Colonic mucosa (tissue), 4 donors: ENCODE measurements around the gene LEKR1. TPM values are rescaled to one million over a fixed set of nuclear protein-coding genes. Genes with fewer than 3 reads are reported as not detected.

Experiments used
- DNase-seq: peaks from one replicate; pipeline ENCODE4 v3.0.0-alpha.2; 2020
- H3K27ac ChIP-seq: fragments of 200-600 bp; one replicate; pipeline ENCODE4 v1.8.0; 2021
- H3K27me3 ChIP-seq: fragments of 200-600 bp; one replicate; pipeline ENCODE4 v1.8.0; 2021
- H3K36me3 ChIP-seq: fragments of 200-600 bp; one replicate; pipeline ENCODE4 v1.8.0; 2021
- H3K4me1 ChIP-seq: fragments of 200-600 bp; one replicate; pipeline ENCODE4 v1.8.0; 2021; ENCODE audit warnings: mild to moderate bottlenecking
- H3K4me3 ChIP-seq: fragments of 200-600 bp; one replicate; pipeline ENCODE4 v1.8.0; 2021
- H3K9ac ChIP-seq, 2 donors: one replicate each; pipeline ENCODE4 v1.7.0; 2013; ENCODE audit warnings: control low read depth in 2 of 2, low read depth in 2 of 2, low read length in 2 of 2
- H3K9me3 ChIP-seq: fragments of 200-600 bp; one replicate; pipeline ENCODE4 v1.8.0; 2021
- intact Hi-C: fragments of 100-400 bp; cut with DNase I; formaldehyde crosslinking; loops from one replicate; pipeline ENCODE4 v1.14.1; 2022
- total RNA-seq, 2 donors: library from RNA; stranded (reverse); fragmentation: NEBNext Ultra II Directional in 1 of 2; extraction: Animal tissue kit (Norgen Biotek cat#: 25700) in 1 of 2; gene quantifications; one replicate each; pipeline ENCODE4 v1.2.1, GENCODE V29; 2021
- TF ChIP-seq, protein P1 (sequence below): fragments of 200-600 bp; IDR thresholded peaks from one replicate; pipeline ENCODE4 v1.8.0; 2022; ENCODE audit warnings: antibody characterized with exemption, mild to moderate bottlenecking
- donor health status: healthy.
- donor health status: DM: no; HTN: no; CAD: no.
- donor health status: DM: no; HTN: no; CAD: no.

Gene LEKR1
- total RNA-seq, 2 donors from 2014 or later, result 1.6 to 2.0 TPM

DNA sequence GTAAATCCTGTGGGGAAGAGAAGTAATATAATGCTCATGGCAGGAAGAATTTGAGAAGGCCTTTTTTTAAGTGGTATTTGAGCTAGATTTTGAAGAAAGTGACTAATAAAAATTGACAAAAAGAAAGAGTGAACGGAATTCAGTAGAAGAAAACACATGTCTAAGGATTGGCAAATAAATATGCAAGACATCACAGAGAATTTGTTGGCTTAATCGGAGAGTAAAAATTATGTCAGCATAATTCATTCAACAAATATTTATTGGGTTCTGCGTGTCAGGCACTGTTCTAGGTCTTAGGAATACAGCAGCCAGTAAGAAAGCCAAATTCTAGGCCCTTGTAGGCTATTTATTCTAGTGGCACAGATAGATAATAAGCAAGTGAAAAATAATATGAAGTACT lies 33.6 kb upstream of the LEKR1 start:
- TF ChIP-seq, protein P1, sequence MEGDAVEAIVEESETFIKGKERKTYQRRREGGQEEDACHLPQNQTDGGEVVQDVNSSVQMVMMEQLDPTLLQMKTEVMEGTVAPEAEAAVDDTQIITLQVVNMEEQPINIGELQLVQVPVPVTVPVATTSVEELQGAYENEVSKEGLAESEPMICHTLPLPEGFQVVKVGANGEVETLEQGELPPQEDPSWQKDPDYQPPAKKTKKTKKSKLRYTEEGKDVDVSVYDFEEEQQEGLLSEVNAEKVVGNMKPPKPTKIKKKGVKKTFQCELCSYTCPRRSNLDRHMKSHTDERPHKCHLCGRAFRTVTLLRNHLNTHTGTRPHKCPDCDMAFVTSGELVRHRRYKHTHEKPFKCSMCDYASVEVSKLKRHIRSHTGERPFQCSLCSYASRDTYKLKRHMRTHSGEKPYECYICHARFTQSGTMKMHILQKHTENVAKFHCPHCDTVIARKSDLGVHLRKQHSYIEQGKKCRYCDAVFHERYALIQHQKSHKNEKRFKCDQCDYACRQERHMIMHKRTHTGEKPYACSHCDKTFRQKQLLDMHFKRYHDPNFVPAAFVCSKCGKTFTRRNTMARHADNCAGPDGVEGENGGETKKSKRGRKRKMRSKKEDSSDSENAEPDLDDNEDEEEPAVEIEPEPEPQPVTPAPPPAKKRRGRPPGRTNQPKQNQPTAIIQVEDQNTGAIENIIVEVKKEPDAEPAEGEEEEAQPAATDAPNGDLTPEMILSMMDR, result no peak
- Histone ChIP-seq H3K27ac (no peak overlapping the region), H3K4me1 (no peaks in the 10 kb centered on the region), H3K27me3 (no peaks in the 10 kb centered on the region), H3K9me3 (no peaks in the 10 kb centered on the region), H3K4me3 (no peak overlapping the region), H3K9ac (no peak overlapping the region), H3K36me3 (no peaks in the 10 kb centered on the region)
- DNase-seq, result no peak
- intact Hi-C loops, result no loop called here

DNA sequence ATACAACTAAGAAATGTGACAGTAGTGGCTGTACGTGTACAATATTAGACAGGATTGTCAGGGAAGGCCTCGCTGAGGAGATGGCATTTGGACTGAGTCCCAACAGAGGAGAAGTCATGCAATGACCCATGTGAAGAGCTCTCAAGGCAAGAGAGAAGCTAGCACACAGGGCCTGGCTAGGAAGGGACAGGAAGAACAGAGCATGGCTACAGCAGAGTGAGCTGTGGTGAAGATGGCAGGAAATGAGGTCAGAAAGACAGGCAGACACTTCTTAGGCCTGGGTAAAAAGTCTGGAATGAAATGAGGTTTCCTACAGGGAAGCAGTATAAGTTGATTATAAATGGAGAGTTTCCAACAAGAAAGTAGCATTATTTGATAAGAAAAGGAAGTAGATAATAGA lies 33.2 kb upstream of the LEKR1 start:
- no peaks in the 10 kb centered on the region for H3K27me3 ChIP-seq
- TF ChIP-seq, protein P1, result no peak
- no peak overlapping the region for H3K9ac ChIP-seq
- no peaks in the 10 kb centered on the region for H3K4me1 ChIP-seq
- intact Hi-C loops, result no loop called here
- H3K9me3 ChIP-seq, result no peaks in the 10 kb centered on the region
- no peak overlapping the region for H3K4me3 ChIP-seq
- no peaks in the 10 kb centered on the region for H3K36me3 ChIP-seq
- no peak for DNase-seq
- H3K27ac ChIP-seq, result no peak overlapping the region

DNA sequence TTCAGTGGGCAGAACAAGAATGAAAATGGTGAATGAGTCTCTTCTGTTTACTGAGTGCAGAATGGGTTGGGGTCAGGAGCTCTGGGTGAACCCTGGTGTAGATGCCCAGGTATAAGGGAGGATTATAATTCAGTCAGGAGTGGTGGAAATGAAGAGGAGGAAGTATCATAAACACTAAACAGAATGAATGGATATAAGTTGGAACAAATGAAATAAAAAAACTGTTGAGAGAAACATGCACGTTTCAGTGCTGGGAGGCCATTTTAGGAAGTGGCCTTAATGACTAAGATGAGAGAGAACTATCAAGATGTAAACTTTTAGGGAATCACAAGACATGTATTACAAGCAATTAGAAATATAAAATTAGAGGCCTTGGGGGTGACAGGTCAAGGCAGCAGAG lies 32.8 kb upstream of the LEKR1 start:
- no peaks in the 10 kb centered on the region for H3K36me3 ChIP-seq
- H3K4me1 ChIP-seq, result no peaks in the 10 kb centered on the region
- intact Hi-C loops, result no loop called here
- H3K4me3 ChIP-seq, result no peak overlapping the region
- H3K27me3 ChIP-seq, result no peaks in the 10 kb centered on the region
- no peak for DNase-seq
- no peaks in the 10 kb centered on the region for H3K9me3 ChIP-seq
- H3K27ac ChIP-seq, result no peak overlapping the region
- TF ChIP-seq, protein P1, result no peak
- H3K9ac ChIP-seq, result no peak overlapping the region

DNA sequence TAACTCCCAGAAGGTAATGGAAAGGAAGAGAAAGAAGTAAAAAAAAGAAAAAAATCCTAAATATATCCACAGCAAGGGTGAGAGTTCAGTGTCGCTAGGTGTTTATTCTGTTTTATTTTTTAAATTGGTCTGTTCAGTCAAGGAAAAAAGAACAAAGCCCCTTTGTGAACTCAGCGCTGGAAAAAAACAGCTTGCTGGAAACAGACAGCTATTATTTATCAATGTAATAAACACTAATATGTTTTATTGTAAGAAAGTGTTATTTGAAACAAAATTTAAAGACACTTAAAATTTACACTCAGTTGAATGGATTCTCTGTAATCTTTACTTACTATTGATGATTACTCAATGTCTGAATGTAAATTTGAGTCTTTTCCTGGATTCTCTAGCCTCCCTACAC lies 32.3 kb upstream of the LEKR1 start:
- intact Hi-C loops, result no loop called here
- no peaks in the 10 kb centered on the region for H3K27me3 ChIP-seq
- no peak overlapping the region for H3K27ac ChIP-seq
- H3K4me3 ChIP-seq, result no peak overlapping the region
- TF ChIP-seq, protein P1, result no peak
- H3K9me3 ChIP-seq, result no peaks in the 10 kb centered on the region
- H3K9ac ChIP-seq, result no peak overlapping the region
- no peaks in the 10 kb centered on the region for H3K4me1 ChIP-seq
- no peak for DNase-seq
- H3K36me3 ChIP-seq, result no peaks in the 10 kb centered on the region

DNA sequence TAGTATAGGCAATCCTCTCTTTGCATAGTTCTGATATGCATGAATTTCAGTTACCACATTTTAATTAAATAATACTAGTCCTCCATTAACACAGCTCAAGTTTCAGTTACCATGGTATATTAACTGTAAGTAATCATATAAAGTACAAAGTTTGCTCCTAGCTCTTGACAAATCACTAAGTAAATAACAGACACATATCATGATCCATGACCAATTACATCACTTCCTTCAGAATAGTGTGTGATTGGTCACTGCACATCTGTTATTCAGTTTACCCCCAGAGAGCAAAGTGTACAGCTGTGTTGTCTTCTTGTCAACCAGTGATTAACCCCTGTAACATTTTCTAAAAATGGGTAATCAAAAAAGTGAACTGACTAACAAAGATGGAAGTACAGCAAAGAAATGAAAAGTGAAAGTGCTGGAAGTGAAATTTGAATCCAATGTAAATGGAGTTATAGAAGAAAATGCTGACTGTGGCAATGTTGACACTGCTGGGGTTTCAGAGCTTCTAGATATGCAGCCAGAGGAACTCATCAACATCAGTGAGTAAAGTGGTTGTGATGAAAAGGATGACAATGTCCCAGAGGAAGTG lies 30.2 kb upstream of the LEKR1 start:
- no peaks in the 10 kb centered on the region for H3K4me1 ChIP-seq
- H3K27ac ChIP-seq, result no peak overlapping the region
- TF ChIP-seq, protein P1, result no peak
- H3K27me3 ChIP-seq, result no peaks in the 10 kb centered on the region
- intact Hi-C loops, result no loop called here
- no peaks in the 10 kb centered on the region for H3K9me3 ChIP-seq
- H3K36me3 ChIP-seq, result no peaks in the 10 kb centered on the region
- no peak for DNase-seq
- H3K9ac ChIP-seq, result no peak overlapping the region
- H3K4me3 ChIP-seq, result no peak overlapping the region
